Esophagus squamous epithelium (tissue), 5 donors: ENCODE data around the gene SLC39A1. TPM values are rescaled to one million over a fixed set of nuclear protein-coding genes. Genes with fewer than 3 reads are reported as not detected.

Source experiments
- DNase-seq: peaks from one replicate; lab custom pipeline; 2025; lab: John Stamatoyannopoulos, UW
- H3K27ac ChIP-seq, 4 donors: fragments of 200-600 bp; sonication (generic); one replicate each; pipeline ENCODE4 v1.5.1; 2016 to 2019; ENCODE audit warnings: mild to moderate bottlenecking in 1 of 4
- H3K27me3 ChIP-seq, 4 donors: fragments of 200-600 bp; sonication (generic); 1 replicate in 3 of 4; 2 replicates in 1 of 4; pipeline versions ENCODE4 v1.5.1 to v1.6.0; 2017 to 2021; ENCODE audit warnings: antibody characterized with exemption in 1 of 4
- H3K36me3 ChIP-seq, 3 donors: fragments of 200-600 bp; sonication (generic); one replicate each; pipeline ENCODE4 v1.5.1; 2016 to 2019
- H3K4me1 ChIP-seq, 3 donors: fragments of 200-600 bp; sonication (generic); one replicate each; pipeline ENCODE4 v1.5.1; 2017 to 2019
- H3K4me3 ChIP-seq, 4 donors: fragments of 200-600 bp; sonication (generic); 1 replicate in 3 of 4; 2 replicates in 1 of 4; pipeline ENCODE4 v1.5.1; 2016 to 2019; ENCODE audit warnings: mild to moderate bottlenecking in 2 of 4, moderate library complexity in 1 of 4
- H3K9me3 ChIP-seq, 3 donors: fragments of 200-600 bp; sonication (generic); one replicate each; pipeline ENCODE4 v1.5.1; 2016 to 2019
- POLR2A ChIP-seq, 4 donors: fragments of 450-650 bp; IDR thresholded peaks; one replicate each; pipeline ENCODE4 v1.6.1; 2017; ENCODE audit warnings: antibody characterized with exemption in 4 of 4, mild to moderate bottlenecking in 4 of 4, moderate library complexity in 3 of 4
- WGBS, 2 donors: methylation state at CpG; one replicate each; pipeline ENCODE4 v1.1.5; 2018; 5-methylcytosine and 5-hydroxymethylcytosine counted together
- intact Hi-C: fragments of 100-400 bp; cut with DNase I; formaldehyde crosslinking; loops from one replicate; pipeline ENCODE4 v1.15.0; 2022
- total RNA-seq, 4 donors: library from RNA; depleted of rRNA; stranded (reverse); fragments of >200 nt; gene quantifications; one replicate each; pipeline ENCODE4 v1.1.0, GENCODE V29; 2016
- TF ChIP-seq, protein P1 (sequence below), 6 experiments: fragments of 450-650 bp in 4 of 6; fragments of 200-600 bp in 2 of 6; sonication (generic) in 2 of 6; IDR thresholded peaks; one replicate each; pipeline ENCODE4 v1.5.1; 2016 to 2019; ENCODE audit warnings: antibody characterized with exemption in 6 of 6, mild to moderate bottlenecking in 4 of 6, moderate library complexity in 4 of 6
- donor health status: DM: yes; HTN: yes; CAD: no.

Gene SLC39A1
- total RNA-seq, 4 donors from 2014 or later = 42.5 to 74.2 (median 58.8) TPM

DNA sequence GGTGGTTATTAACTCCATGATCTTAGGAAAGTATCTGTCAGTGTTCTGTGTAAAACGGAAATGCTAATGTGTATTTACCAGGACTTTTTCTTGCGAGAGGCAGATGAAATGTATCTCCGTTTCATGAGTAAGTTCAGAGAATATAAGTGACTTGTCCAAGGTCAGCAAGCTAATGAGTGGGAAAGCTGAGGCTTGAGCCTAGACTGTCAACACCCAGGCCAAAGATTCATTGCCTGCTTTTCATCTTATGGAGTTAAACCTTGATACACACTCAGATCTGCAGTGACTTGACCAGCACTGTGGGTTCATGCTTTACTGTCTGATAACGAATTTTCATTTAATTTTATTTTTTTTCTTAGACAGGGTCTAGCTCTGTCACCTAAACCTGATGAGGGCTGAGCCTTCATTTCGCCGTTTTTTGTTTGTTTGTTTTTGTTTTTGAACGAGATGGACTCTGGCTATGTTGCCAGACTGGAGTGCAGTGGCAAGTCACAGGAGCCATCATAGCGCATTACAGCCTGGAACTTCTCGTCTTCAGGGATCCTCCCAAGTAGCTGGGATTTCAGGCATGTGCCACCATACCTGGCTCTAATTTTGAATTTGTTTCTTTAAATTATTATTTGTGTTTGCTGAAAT, 15.1 kb upstream of the SLC39A1 start:
- intact Hi-C loops = no loop called here
- Histone ChIP-seq H3K4me1 (peaks cover 0 to 32% (median 19%) of the 10 kb centered on the region in 3 donors), H3K4me3 (peak overlapping the region; percentile 84 to 90 (median 88)), H3K27me3 (no peaks in the 10 kb centered on the region), H3K27ac (peak overlapping the region; percentile 90 to 94 (median 94)), H3K36me3 (peaks cover 8 to 72% (median 22%) of the 10 kb centered on the region in 3 donors), H3K9me3 (no peaks in the 10 kb centered on the region)
- TF ChIP-seq, protein P1, sequence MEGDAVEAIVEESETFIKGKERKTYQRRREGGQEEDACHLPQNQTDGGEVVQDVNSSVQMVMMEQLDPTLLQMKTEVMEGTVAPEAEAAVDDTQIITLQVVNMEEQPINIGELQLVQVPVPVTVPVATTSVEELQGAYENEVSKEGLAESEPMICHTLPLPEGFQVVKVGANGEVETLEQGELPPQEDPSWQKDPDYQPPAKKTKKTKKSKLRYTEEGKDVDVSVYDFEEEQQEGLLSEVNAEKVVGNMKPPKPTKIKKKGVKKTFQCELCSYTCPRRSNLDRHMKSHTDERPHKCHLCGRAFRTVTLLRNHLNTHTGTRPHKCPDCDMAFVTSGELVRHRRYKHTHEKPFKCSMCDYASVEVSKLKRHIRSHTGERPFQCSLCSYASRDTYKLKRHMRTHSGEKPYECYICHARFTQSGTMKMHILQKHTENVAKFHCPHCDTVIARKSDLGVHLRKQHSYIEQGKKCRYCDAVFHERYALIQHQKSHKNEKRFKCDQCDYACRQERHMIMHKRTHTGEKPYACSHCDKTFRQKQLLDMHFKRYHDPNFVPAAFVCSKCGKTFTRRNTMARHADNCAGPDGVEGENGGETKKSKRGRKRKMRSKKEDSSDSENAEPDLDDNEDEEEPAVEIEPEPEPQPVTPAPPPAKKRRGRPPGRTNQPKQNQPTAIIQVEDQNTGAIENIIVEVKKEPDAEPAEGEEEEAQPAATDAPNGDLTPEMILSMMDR (IDR thresholded peaks at IDR 0.05) = no peak
- TF ChIP-seq POLR2A (IDR thresholded peaks at IDR 0.05) = no peak
- DNase-seq = no peak
- WGBS, 2 donors = 48 to 54% methylated on average over 9 of the region's 9 CpGs

- H3K27ac ChIP-seq = peak within 1 kb of the TSS; percentile 90 to 94 (median 94)
- no peaks in the 10 kb centered on the region for H3K27me3 ChIP-seq
- peak within 1 kb of the TSS; percentile 84 to 90 (median 88) for H3K4me3 ChIP-seq
- H3K9me3 ChIP-seq = no peaks in the 10 kb centered on the region
- TF ChIP-seq POLR2A (IDR thresholded peaks at IDR 0.05) = peak in 3 of 4 donors; percentile 69 to 95 (median 84)
- TF ChIP-seq, protein P1 (IDR thresholded peaks at IDR 0.05) = peak in 1 of 6 experiments; percentile 6
- intact Hi-C loops = no loop called here
- H3K4me1 ChIP-seq = peaks cover 0 to 32% (median 19%) of the 10 kb centered on the region in 3 donors
- DNase-seq = peak; percentile 66
- WGBS, 2 donors = 0 to 1% methylated on average over 12 to 20 of the region's 75 CpGs
- H3K36me3 ChIP-seq = peaks cover 8 to 72% (median 20%) of the 10 kb centered on the region in 3 donors
Observed at GRCh38 chr1:153977250-153978240, 14.2 kb upstream of the SLC39A1 start, which contains the start of gene JTB. TSS of gene JTB (minus strand) at chr1:153977674. CDS start at chr1:153977252, 422 bp downstream.

DNA sequence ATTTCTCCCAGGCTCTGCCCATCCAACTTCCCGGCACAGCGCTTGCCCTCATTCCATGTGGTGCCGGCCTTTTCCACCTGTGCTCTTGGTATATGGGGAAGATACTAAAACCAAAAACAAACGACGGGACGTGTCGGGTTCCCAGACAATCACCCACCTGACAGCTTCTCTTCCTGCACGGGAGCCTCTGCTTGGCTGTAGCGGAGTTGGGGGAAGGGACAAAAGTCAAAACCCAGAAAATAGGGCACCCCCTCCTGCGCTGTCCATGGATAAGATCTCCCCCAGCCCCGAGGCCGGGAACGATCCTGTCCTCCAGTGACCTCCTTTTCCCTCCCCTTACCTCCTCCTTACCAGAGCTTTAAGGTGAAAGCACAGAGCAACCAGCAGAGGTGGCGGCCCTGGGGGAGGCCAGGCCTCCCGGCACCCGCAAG, 13.5 kb upstream of the SLC39A1 start:
- Histone ChIP-seq H3K9me3 (no peaks in the 10 kb centered on the region), H3K36me3 (peaks cover 8 to 67% (median 17%) of the 10 kb centered on the region in 3 donors), H3K27me3 (no peaks in the 10 kb centered on the region), H3K4me3 (peak overlapping the region; percentile 84 to 90 (median 88)), H3K27ac (peak overlapping the region; percentile 90 to 94 (median 94)), H3K4me1 (peaks cover 0 to 32% (median 19%) of the 10 kb centered on the region in 3 donors)
- intact Hi-C loops = no loop called here
- DNase-seq = no peak
- 0% methylated on average over 6 to 15 of the region's 16 CpGs for WGBS, 2 donors
- TF ChIP-seq, protein P1 (IDR thresholded peaks at IDR 0.05) = no peak
- no peak for TF ChIP-seq POLR2A (IDR thresholded peaks at IDR 0.05)

DNA sequence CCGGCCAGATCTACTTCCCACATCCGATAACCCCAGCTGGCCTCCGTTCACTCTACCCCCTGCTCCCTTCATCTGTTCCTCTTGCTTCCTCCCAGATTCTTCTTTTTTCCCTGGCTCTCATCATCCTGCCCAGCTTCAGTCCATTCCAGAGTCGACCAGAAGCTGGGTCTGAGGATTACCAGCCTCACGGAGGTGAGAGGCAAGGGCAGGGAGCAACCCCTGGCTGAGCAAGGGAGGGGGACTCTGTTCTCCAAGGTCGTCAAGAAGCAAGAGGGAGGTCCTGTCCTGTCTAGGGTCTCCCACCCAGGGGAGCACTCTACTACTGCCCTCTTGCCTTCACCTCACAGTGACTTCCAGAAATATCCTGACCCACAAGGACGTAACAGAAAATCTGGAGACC, 10.2 kb upstream of the SLC39A1 start:
- intact Hi-C loops = no loop called here
- Histone ChIP-seq H3K27me3 (no peaks in the 10 kb centered on the region), H3K4me3 (no peak overlapping the region), H3K27ac (no peak overlapping the region), H3K36me3 (peaks cover 8 to 40% (median 14%) of the 10 kb centered on the region in 3 donors), H3K9me3 (no peaks in the 10 kb centered on the region), H3K4me1 (peaks cover 0 to 31% (median 23%) of the 10 kb centered on the region in 3 donors)
- 73 to 78% methylated on average over 6 to 7 of the region's 7 CpGs for WGBS, 2 donors
- no peak for TF ChIP-seq POLR2A (IDR thresholded peaks at IDR 0.05)
- TF ChIP-seq, protein P1 (IDR thresholded peaks at IDR 0.05) = no peak
- no peak for DNase-seq
